K562 (cell line): ENCODE data around the gene ITSN1. TPM values are rescaled to one million over a fixed set of nuclear protein-coding genes. Genes with fewer than 3 reads are reported as not detected.

ENCODE experiments used
- ATAC-seq: fragments of 200-7000 bp; cut with Tn5 transposase; 3 replicates; pipeline ENCODE4 v1.9.1; 2020; ENCODE audit warnings: moderate library complexity
- BruUV-seq: library from RNA; stranded (reverse); fragments of 400-500 nt; replicated peaks from 2 replicates; lab custom pipeline; 2021; lab: Mats Ljungman, UMichigan
- CTCF ChIA-PET: fragments of 300-600 bp; formaldehyde crosslinking; extraction: SDS; loops from one replicate; lab custom pipeline; 2021; ENCODE audit warnings: low intra/inter-chr PET ratio; lab: Yijun Ruan, JAX
- POLR2A ChIA-PET: fragments of 300-600, 350-650 bp; sonication (Branson Sonifier 250); formaldehyde crosslinking; extraction: SDS; loops from one replicate; lab custom pipeline; 2021; ENCODE audit warnings: antibody characterized with exemption, inconsistent platforms; lab: Yijun Ruan, JAX
- DNase-seq, 4 experiments: peaks; one replicate each; pipeline versions ENCODE4 v3.0.0 to v3.0.0-alpha.2; 2011 to 2018; ENCODE audit warnings: low spot score in 3 of 4, mixed read lengths in 3 of 4; ENCODE audit errors: extremely low read depth in 1 of 4
- FAIRE-seq: peaks from 2 replicates; lab custom pipeline; 2011; peaks lifted over from hg19 to GRCh38; lab: Jason Lieb, UNC
- H2AFZ ChIP-seq: 2 replicates; pipeline ENCODE4 v1.6.0; 2011; ENCODE audit warnings: low read depth, low read length, control low read depth, inconsistent platforms
- H3K27ac ChIP-seq: fragments of 200-600 bp; 3 replicates; pipeline ENCODE4 v1.8.0; 2011; ENCODE audit warnings: low read depth, mild to moderate bottlenecking, control low read depth, inconsistent platforms, low read length, moderate library complexity, mixed read lengths; ENCODE audit errors: extremely low read depth
- H3K27me3 ChIP-seq, 2 experiments: fragments of 300-600 bp in 1 of 2; 2 replicates in 1 of 2; 3 replicates in 1 of 2; pipeline versions ENCODE4 v1.6.0 to v1.8.0; 2011; ENCODE audit warnings: inconsistent platforms in 2 of 2, low read length in 2 of 2, mild to moderate bottlenecking in 1 of 2, mixed read lengths in 1 of 2, moderate library complexity in 1 of 2; ENCODE audit not compliant: control insufficient read depth in 2 of 2, insufficient read depth in 2 of 2
- H3K36me3 ChIP-seq: fragments of 300-600 bp; 3 replicates; pipeline ENCODE4 v1.8.0; 2011; ENCODE audit warnings: mild to moderate bottlenecking, low read length, inconsistent platforms; ENCODE audit not compliant: control insufficient read depth, insufficient read depth
- H3K4me1 ChIP-seq, 2 experiments: fragments of 200-600 bp in 1 of 2; replicated peaks in 1 of 2; 2 replicates in 1 of 2; 3 replicates in 1 of 2; pipeline versions ENCODE4 v1.5.1 to v1.8.0; 2011; ENCODE audit warnings: inconsistent platforms in 2 of 2, low read length in 2 of 2, mild to moderate bottlenecking in 1 of 2, mixed read lengths in 1 of 2, moderate library complexity in 1 of 2; ENCODE audit not compliant: control insufficient read depth in 2 of 2, insufficient read depth in 2 of 2
- H3K4me2 ChIP-seq: 2 replicates; pipeline ENCODE4 v1.6.1; 2011; ENCODE audit warnings: low read length, control low read depth, inconsistent platforms, mixed read lengths; ENCODE audit not compliant: insufficient read depth
- H3K4me3 ChIP-seq: fragments of 200-600 bp; sonication (generic), shearing (Covaris generic); 2 replicates; pipeline ENCODE4 v1.5.1; 2016; ENCODE audit warnings: control low read depth, inconsistent platforms
- H3K79me2 ChIP-seq: fragments of 200-600 bp; 3 replicates; pipeline ENCODE4 v1.8.0; 2011; ENCODE audit warnings: low read length, inconsistent platforms; ENCODE audit not compliant: control insufficient read depth, insufficient read depth
- H3K9ac ChIP-seq, 2 experiments: 2 replicates each; pipeline versions ENCODE4 v1.6.0 to v1.6.1; 2011; ENCODE audit warnings: low read depth in 2 of 2, low read length in 2 of 2, control low read depth in 1 of 2, inconsistent platforms in 1 of 2, mild to moderate bottlenecking in 1 of 2, mixed read lengths in 1 of 2; ENCODE audit not compliant: insufficient read depth in 1 of 2
- H3K9me1 ChIP-seq: one replicate; pipeline ENCODE4 v1.6.0; 2011; ENCODE audit warnings: inconsistent platforms, mild to moderate bottlenecking, low read length, moderate library complexity; ENCODE audit not compliant: control insufficient read depth, insufficient read depth
- H3K9me3 ChIP-seq: replicated peaks from 2 replicates; pipeline ENCODE4 v1.5.1; 2011; ENCODE audit warnings: low read depth, low read length, inconsistent platforms; ENCODE audit not compliant: control insufficient read depth, insufficient read depth
- H4K20me1 ChIP-seq: replicated peaks from 2 replicates; pipeline ENCODE4 v1.6.1; 2011; ENCODE audit warnings: low read length, inconsistent platforms, mixed read lengths; ENCODE audit not compliant: control insufficient read depth, insufficient read depth
- ATF7 ChIP-seq: fragments of 450-650 bp; IDR thresholded peaks from 2 replicates; pipeline ENCODE4 v1.7.1; 2014; ENCODE audit warnings: mild to moderate bottlenecking, moderate library complexity
- CBX3 ChIP-seq, 2 experiments: IDR thresholded peaks; 1 replicate in 1 of 2; 2 replicates in 1 of 2; pipeline ENCODE4 v1.6.1; 2012; ENCODE audit warnings: inconsistent platforms in 2 of 2, low read length in 2 of 2, borderline replicate concordance in 1 of 2, control low read depth in 1 of 2
- CEBPB ChIP-seq: fragments of 450-650 bp; IDR thresholded peaks from 2 replicates; pipeline ENCODE4 v1.6.1; 2016; ENCODE audit warnings: missing genetic modification characterization, missing compliant biosample characterization
- CEBPG ChIP-seq, 3 experiments: fragments of 200-800 bp in 1 of 3; sonication (Bioruptor generic) in 1 of 3; sonication (generic) in 1 of 3; formaldehyde crosslinking in 1 of 3; IDR thresholded peaks in 2 of 3; conservative IDR thresholded peaks in 1 of 3; 2 replicates each; pipeline versions ENCODE4 v1.6.1 to v1.8.0; 2016 to 2022; ENCODE audit warnings: missing compliant biosample characterization in 2 of 3, missing genetic modification characterization in 2 of 3, mild to moderate bottlenecking in 1 of 3, missing genetic modification reagents in 1 of 3
- CHCHD3 ChIP-seq: fragments of 250-450 bp; sonication (Bioruptor Pico); IDR thresholded peaks from 2 replicates; pipeline ENCODE4 v2.1.2; 2022; ENCODE audit warnings: mild to moderate bottlenecking
- ETV1 ChIP-seq: fragments of 450-650 bp; conservative IDR thresholded peaks from 2 replicates; pipeline ENCODE4 v1.6.1; 2016; ENCODE audit warnings: missing genetic modification characterization, control low read depth, low read depth, missing compliant biosample characterization
- HIVEP1 ChIP-seq: fragments of 250-450 bp; sonication (Bioruptor Pico); IDR thresholded peaks from 2 replicates; pipeline ENCODE4 v1.4.0; 2020; ENCODE audit warnings: mild to moderate bottlenecking
- KAT7 ChIP-seq: sonication (generic); formaldehyde crosslinking; IDR thresholded peaks from 2 replicates; pipeline ENCODE4 v1.8.0; 2022; ENCODE audit warnings: missing genetic modification reagents, mild to moderate bottlenecking, borderline replicate concordance
- MIER1 ChIP-seq: fragments of 450-650 bp; IDR thresholded peaks from 2 replicates; pipeline ENCODE4 v1.6.1; 2016; ENCODE audit warnings: antibody characterized with exemption, mild to moderate bottlenecking, low read depth
- NCOA1 ChIP-seq: fragments of 450-650 bp; IDR thresholded peaks from 2 replicates; pipeline ENCODE4 v1.6.1; 2016; ENCODE audit warnings: low read depth
- ZNF79 ChIP-seq: fragments of 250-450 bp; sonication (Bioruptor Pico); IDR thresholded peaks from 2 replicates; pipeline ENCODE4 v1.4.0; 2020; ENCODE audit warnings: low read depth, mild to moderate bottlenecking, moderate library complexity
- WGBS: fragments of 100-300 bp; shearing (Covaris generic); methylation state at CpG from one replicate; pipeline ENCODE4 v1.1.6; 2016; ENCODE audit warnings: low coverage, mixed read lengths; ENCODE audit not compliant: insufficient coverage; ENCODE audit errors: missing lambda C conversion rate; 5-methylcytosine and 5-hydroxymethylcytosine counted together
- in situ Hi-C: fragments of 300-500 bp; cut with MboI; formaldehyde crosslinking; loops from 4 replicates; pipeline ENCODE4 v1.15.0; 2018; ENCODE audit warnings: inconsistent platforms, mixed read lengths
- intact Hi-C: fragments of 100-400 bp; cut with micrococcal nuclease; formaldehyde crosslinking; loops from 2 replicates; pipeline ENCODE4 v1.14.2; 2022
- polyA plus RNA-seq, 8 experiments: library from polyadenylated mRNA; depleted of rRNA in 4 of 8; stranded (reverse) in 5 of 8; unstranded in 3 of 8; fragments of >200 nt; fragmentation: Nextera tagmentation in 2 of 8; fragmentation: Illumina TruSeq in 1 of 8; extraction: Ambion mirVana in 2 of 8; extraction: Trizol in 1 of 8; gene quantifications; 2 replicates each; pipeline versions ENCODE4 v1.2.1 to v1.2.3, GENCODE V29; 2011 to 2014; ENCODE audit warnings: inconsistent platforms in 1 of 8, missing spikeins in 1 of 8
- total RNA-seq, 7 experiments: library from RNA; depleted of rRNA in 6 of 7; stranded (reverse); fragments of >200 nt in 6 of 7; fragmentation: Illumina TruSeq in 2 of 7; extraction: Trizol in 2 of 7; gene quantifications; 2 replicates each; pipeline versions ENCODE4 v1.2.1 to v1.2.3, GENCODE V29; 2011 to 2021; ENCODE audit warnings: low replicate concordance in 1 of 7
- TF ChIP-seq, protein P1 (sequence below): fragments of 450-650 bp; formaldehyde crosslinking; IDR thresholded peaks from 2 replicates; pipeline ENCODE4 v1.4.0; 2022; ENCODE audit warnings: mild to moderate bottlenecking, moderate library complexity
- TF ChIP-seq, protein P2 (sequence below), 3 experiments: fragments of 200-800 bp in 1 of 3; fragments of 250-450 bp in 1 of 3; fragments of 450-650 bp in 1 of 3; sonication (Bioruptor Pico) in 1 of 3; sonication (Bioruptor generic) in 1 of 3; formaldehyde crosslinking in 1 of 3; IDR thresholded peaks; 2 replicates each; pipeline versions ENCODE4 v1.6.1 to v1.8.0; 2016 to 2022; ENCODE audit warnings: mild to moderate bottlenecking in 2 of 3, missing genetic modification characterization in 2 of 3, missing compliant biosample characterization in 1 of 3, moderate library complexity in 1 of 3

ITSN1 gene
- total and polyA plus RNA-seq, 9 of the 15 experiments (the other 6 are each of a cell fraction or from before 2014, with no cell fraction given): 1.1 to 12.6 (median 4.8) TPM

DNA sequence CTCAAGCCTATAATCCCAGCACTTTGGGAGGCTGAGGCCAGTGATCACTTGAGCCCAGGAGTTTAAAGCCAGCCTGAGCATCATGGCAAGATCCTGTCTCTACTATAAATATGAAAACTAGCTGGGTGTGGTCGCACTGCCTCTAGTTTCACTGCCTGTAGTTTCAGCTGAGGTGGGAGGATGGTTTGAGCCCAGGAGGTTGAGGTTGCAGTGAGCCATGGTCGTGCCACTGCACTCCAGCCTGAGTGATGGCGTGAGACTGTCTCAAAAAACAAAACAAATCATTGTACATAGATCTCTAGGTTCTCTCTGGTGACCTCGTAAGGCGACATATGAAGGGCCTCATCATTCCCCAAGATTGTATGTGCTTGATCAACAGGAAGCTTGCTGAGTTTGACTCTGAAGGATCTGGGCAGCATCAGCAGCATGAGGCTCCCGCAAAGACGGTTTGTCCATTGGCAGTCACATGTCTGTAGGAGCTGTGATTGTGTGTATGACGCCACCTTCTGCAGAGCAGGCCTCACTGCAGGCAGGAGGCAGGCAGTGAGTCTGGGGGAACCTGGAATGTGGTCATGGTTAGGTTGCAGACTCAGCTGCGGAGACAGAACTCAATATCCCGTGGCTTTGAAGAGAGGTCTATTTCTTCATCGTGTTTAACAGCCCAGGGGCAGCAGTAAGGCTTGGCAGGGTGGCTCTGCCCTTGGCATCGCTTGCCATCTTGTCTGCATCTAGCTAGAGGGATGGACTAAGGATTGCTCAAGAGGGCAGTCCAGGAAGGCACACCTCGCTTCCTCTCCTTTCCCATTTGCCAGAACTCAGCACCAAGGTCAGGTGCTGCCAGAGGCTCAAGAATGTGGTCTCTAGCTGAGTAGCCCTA lies 259.3 kb downstream of the ITSN1 start:
- Histone ChIP-seq H3K79me2 (no peaks in the 10 kb centered on the region), H3K9me1 (no peaks in the 10 kb centered on the region), H3K4me1 (peaks cover 6% of the 10 kb centered on the region in 2 experiments; a peak in 3 of 5 replicates), H4K20me1 (0 out of 2 replicates have a peak, but pooled peaks cover 4% of the 10 kb centered on the region), H3K9me3 (no peaks in the 10 kb centered on the region), H3K4me2 (no peak overlapping the region), H3K36me3 (peaks cover 51% of the 10 kb centered on the region), H2AFZ (no peak overlapping the region), H3K27ac (no peak overlapping the region), H3K9ac (peak overlapping the region in 1 of 2 experiments; percentile 45; a peak in 1 of 4 replicates), H3K27me3 (no peaks in the 10 kb centered on the region), H3K4me3 (no peak overlapping the region)
- intact Hi-C loops (no loop called here), in situ Hi-C loops (no loop called here)
- WGBS: 81% methylated on average over 13 of the region's 13 CpGs
- ChIA-PET CTCF (interaction anchor here (0.8 kb wide), 1 partner anchor 701 kb away, joined by 3 read pairs; no protein-coding TSS in a partner anchor), POLR2A (interaction anchor here (0.8 to 1.9 kb wide), 4 partner anchors 10 to 24 kb away, joined by 3 to 10 read pairs (median 4); partner anchors contain the start of gene ATP5PO)
- BruUV-seq: no TSS peak
- ATAC-seq: peak; percentile 85
- peak in 2 of 4 experiments; percentile 44 to 71 for DNase-seq
- peak; percentile 55 for FAIRE-seq
- TF ChIP-seq CEBPB: peak; percentile 82
- TF ChIP-seq CEBPG (CRISPR knock-in tag; IDR thresholded peaks at IDR 0.05): 0 out of 2 replicates have a peak, but pooled peaks have one; percentile 46
- TF ChIP-seq CEBPG (tag; conservative IDR thresholded peaks at IDR 0.05 in 1 of 2, IDR thresholded peaks at IDR 0.05 in 1 of 2): no peak; a peak in 1 of 4 replicates
- no peak for TF ChIP-seq NCOA1
- TF ChIP-seq MIER1: no peak
- TF ChIP-seq, protein P1, sequence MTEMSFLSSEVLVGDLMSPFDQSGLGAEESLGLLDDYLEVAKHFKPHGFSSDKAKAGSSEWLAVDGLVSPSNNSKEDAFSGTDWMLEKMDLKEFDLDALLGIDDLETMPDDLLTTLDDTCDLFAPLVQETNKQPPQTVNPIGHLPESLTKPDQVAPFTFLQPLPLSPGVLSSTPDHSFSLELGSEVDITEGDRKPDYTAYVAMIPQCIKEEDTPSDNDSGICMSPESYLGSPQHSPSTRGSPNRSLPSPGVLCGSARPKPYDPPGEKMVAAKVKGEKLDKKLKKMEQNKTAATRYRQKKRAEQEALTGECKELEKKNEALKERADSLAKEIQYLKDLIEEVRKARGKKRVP: no peak
- TF ChIP-seq CHCHD3 (CRISPR knock-in tag): no peak
- 0 out of 3 replicates have a peak, but pooled peaks of 1 of the 2 experiments have one; percentile 29 for TF ChIP-seq CBX3 (IDR thresholded peaks at IDR 0.05; ENCODE audit: borderline replicate concordance in 1 of 2, low read length in 2 of 2)
- TF ChIP-seq HIVEP1 (CRISPR knock-in tag): no peak
- TF ChIP-seq KAT7 (CRISPR knock-in tag): no peak
- TF ChIP-seq, protein P2, sequence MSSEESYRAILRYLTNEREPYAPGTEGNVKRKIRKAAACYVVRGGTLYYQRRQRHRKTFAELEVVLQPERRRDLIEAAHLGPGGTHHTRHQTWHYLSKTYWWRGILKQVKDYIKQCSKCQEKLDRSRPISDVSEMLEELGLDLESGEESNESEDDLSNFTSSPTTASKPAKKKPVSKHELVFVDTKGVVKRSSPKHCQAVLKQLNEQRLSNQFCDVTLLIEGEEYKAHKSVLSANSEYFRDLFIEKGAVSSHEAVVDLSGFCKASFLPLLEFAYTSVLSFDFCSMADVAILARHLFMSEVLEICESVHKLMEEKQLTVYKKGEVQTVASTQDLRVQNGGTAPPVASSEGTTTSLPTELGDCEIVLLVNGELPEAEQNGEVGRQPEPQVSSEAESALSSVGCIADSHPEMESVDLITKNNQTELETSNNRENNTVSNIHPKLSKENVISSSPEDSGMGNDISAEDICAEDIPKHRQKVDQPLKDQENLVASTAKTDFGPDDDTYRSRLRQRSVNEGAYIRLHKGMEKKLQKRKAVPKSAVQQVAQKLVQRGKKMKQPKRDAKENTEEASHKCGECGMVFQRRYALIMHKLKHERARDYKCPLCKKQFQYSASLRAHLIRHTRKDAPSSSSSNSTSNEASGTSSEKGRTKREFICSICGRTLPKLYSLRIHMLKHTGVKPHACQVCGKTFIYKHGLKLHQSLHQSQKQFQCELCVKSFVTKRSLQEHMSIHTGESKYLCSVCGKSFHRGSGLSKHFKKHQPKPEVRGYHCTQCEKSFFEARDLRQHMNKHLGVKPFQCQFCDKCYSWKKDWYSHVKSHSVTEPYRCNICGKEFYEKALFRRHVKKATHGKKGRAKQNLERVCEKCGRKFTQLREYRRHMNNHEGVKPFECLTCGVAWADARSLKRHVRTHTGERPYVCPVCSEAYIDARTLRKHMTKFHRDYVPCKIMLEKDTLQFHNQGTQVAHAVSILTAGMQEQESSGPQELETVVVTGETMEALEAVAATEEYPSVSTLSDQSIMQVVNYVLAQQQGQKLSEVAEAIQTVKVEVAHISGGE (CRISPR knock-in tag; IDR thresholded peaks at IDR 0.05): no peak
- TF ChIP-seq ZNF79: no peak
- no peak for TF ChIP-seq ATF7
- TF ChIP-seq ETV1: no peak
